ENCODE data around the gene NEK2. TPM values are rescaled to one million over a fixed set of nuclear protein-coding genes. Genes with fewer than 3 reads are reported as not detected.

The NEK2 gene
- total and polyA plus RNA-seq, 2 of the 13 experiments (the other 11 are each of a cell fraction or from before 2014, with no cell fraction given) = 10.9 to 40.8 TPM

GRCh38 chr1:211643324-211644212, 31.9 kb downstream of the NEK2 start (continued):
- peak; percentile 82; the same call in 1 of the 2 replicates for TF ChIP-seq ZNF281 (CRISPR knock-in tag; IDR thresholded peaks at IDR 0.05; ENCODE audit: borderline replicate concordance)
- TF ChIP-seq BCL6 (CRISPR knock-in tag; IDR thresholded peaks at IDR 0.05) = peak; percentile 99
- TF ChIP-seq HOXA3 (CRISPR knock-in tag; IDR thresholded peaks at IDR 0.05) = peak; percentile 60; the same call in 1 of the 2 replicates
- TF ChIP-seq FOSL1 (CRISPR knock-in tag; IDR thresholded peaks at IDR 0.05; ENCODE audit: borderline replicate concordance) = peak; percentile 20; the same call in 1 of the 2 replicates
- TF ChIP-seq, protein P1, sequence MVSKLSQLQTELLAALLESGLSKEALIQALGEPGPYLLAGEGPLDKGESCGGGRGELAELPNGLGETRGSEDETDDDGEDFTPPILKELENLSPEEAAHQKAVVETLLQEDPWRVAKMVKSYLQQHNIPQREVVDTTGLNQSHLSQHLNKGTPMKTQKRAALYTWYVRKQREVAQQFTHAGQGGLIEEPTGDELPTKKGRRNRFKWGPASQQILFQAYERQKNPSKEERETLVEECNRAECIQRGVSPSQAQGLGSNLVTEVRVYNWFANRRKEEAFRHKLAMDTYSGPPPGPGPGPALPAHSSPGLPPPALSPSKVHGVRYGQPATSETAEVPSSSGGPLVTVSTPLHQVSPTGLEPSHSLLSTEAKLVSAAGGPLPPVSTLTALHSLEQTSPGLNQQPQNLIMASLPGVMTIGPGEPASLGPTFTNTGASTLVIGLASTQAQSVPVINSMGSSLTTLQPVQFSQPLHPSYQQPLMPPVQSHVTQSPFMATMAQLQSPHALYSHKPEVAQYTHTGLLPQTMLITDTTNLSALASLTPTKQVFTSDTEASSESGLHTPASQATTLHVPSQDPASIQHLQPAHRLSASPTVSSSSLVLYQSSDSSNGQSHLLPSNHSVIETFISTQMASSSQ (IDR thresholded peaks at IDR 0.05; ENCODE audit: low read depth) = peak; percentile 66; the same call in 1 of the 2 replicates
- TF ChIP-seq, protein P1 (CRISPR knock-in tag; IDR thresholded peaks at IDR 0.05; ENCODE audit: borderline replicate concordance) = peak; percentile 90
- no peak; the same call in 1 of the 2 replicates for TF ChIP-seq ZNF232 (CRISPR knock-in tag; IDR thresholded peaks at IDR 0.05; ENCODE audit: borderline replicate concordance)
- no peak for TF ChIP-seq KLF15 (CRISPR knock-in tag; IDR thresholded peaks at IDR 0.05; ENCODE audit: borderline replicate concordance)
- TF ChIP-seq SPEN (CRISPR knock-in tag; IDR thresholded peaks at IDR 0.05; ENCODE audit: low read depth) = peak; percentile 82; the same call in 1 of the 2 replicates
- TF ChIP-seq DR1 (CRISPR knock-in tag; IDR thresholded peaks at IDR 0.05) = no peak
- TF ChIP-seq, protein P2, sequence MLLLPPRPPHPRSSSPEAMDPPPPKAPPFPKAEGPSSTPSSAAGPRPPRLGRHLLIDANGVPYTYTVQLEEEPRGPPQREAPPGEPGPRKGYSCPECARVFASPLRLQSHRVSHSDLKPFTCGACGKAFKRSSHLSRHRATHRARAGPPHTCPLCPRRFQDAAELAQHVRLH (CRISPR knock-in tag; IDR thresholded peaks at IDR 0.05; ENCODE audit: borderline replicate concordance, low read depth) = no peak
- TF ChIP-seq GATAD1 (CRISPR knock-in tag; IDR thresholded peaks at IDR 0.05) = peak; percentile 72
- TF ChIP-seq ZKSCAN5 (CRISPR knock-in tag; IDR thresholded peaks at IDR 0.05) = no peak
- peak; percentile 20 for TF ChIP-seq XRCC5 (optimal IDR thresholded peaks at IDR 0.05; ENCODE audit: low read length)
- TF ChIP-seq CAMTA2 (CRISPR knock-in tag; IDR thresholded peaks at IDR 0.05; ENCODE audit: borderline replicate concordance) = no peak
- no peak for TF ChIP-seq REXO4 (CRISPR knock-in tag; IDR thresholded peaks at IDR 0.05; ENCODE audit: borderline replicate concordance)
- TF ChIP-seq ZNF704 (CRISPR knock-in tag; IDR thresholded peaks at IDR 0.05; ENCODE audit: borderline replicate concordance) = no peak
- no peak for TF ChIP-seq RORA (CRISPR knock-in tag; IDR thresholded peaks at IDR 0.05)
- TF ChIP-seq NFIC (IDR thresholded peaks at IDR 0.05; ENCODE audit: low read length) = peak; percentile 65
- peak; percentile 90 for TF ChIP-seq PHF21A (CRISPR knock-in tag; IDR thresholded peaks at IDR 0.05)
- peak; percentile 13; the same call in 1 of the 2 replicates for TF ChIP-seq KDM5B (CRISPR knock-in tag; IDR thresholded peaks at IDR 0.05; ENCODE audit: borderline replicate concordance)

All from HepG2 (cell line).